ENCODE data around the gene AGBL3. TPM values are rescaled to one million over a fixed set of nuclear protein-coding genes. Genes with fewer than 3 reads are reported as not detected.
A peak's percentile ranks its signal among the peaks of the same experiment; 100 is the strongest.

Gene AGBL3
- polyA plus RNA-seq, 3 donors: 0.03 to 0.20 (median 0.12) TPM

GRCh38 chr7:135184254-135184841 is 198.0 kb downstream of the AGBL3 start:
- Histone ChIP-seq H3K27ac (ENCODE audit: low read depth in 1 of 2, low read length in 2 of 2) (no peak overlapping the region), H3K36me3 (replicated peaks in 1 of 2; ENCODE audit: control insufficient read depth in 1 of 2, insufficient read depth in 2 of 2, low read length in 2 of 2) (peaks cover 65 to 85% of the 10 kb centered on the region in 2 donors), H3K4me3 (replicated peaks in 1 of 3; ENCODE audit: low read depth in 2 of 3, low read length in 3 of 3) (no peak overlapping the region), H3K4me2 (replicated peaks; ENCODE audit: extremely low read depth, low read length, poor library complexity, severe bottlenecking) (no peak overlapping the region), H3K79me2 (ENCODE audit: insufficient read depth, low read length) (no peaks in the 10 kb centered on the region), H3K4me1 (ENCODE audit: control insufficient read depth in 1 of 2, insufficient read depth in 2 of 2, low read length in 2 of 2) (no peaks in the 10 kb centered on the region), H2AFZ (ENCODE audit: insufficient read depth, low read depth, low read length, poor library complexity, severe bottlenecking) (no peak overlapping the region), H3K9me3 (replicated peaks in 1 of 2; ENCODE audit: control insufficient read depth in 1 of 2, insufficient read depth in 1 of 2, low read length in 2 of 2) (peaks cover 42 to 45% of the 10 kb centered on the region in 2 donors), H4K20me1 (ENCODE audit: insufficient read depth, low read length) (no peaks in the 10 kb centered on the region), H3K9ac (ENCODE audit: insufficient read depth, low read length, poor library complexity, severe bottlenecking) (no peak overlapping the region), H3K27me3 (ENCODE audit: control insufficient read depth in 2 of 2, insufficient read depth in 2 of 2, low read length in 2 of 2) (no peaks in the 10 kb centered on the region)
- Mint-ChIP-seq H3K4me1 (no peaks in the 10 kb centered on the region), H3K27ac (peak overlapping the region in 1 of 7 donors; percentile 11), H3K27me3 (ENCODE audit: low read depth in 3 of 3) (no peaks in the 10 kb centered on the region), H3K9me3 (peaks cover 33 to 49% (median 48%) of the 10 kb centered on the region in 7 donors), H3K36me3 (peaks cover 79 to 80% of the 10 kb centered on the region in 2 donors), H3K4me3 (no peak overlapping the region)
- TF ChIP-seq CTCF (IDR thresholded peaks at IDR 0.05): no peak
- WGBS (ENCODE audit: insufficient coverage): 100% methylated on average over 1 of the region's 5 CpGs
- intact Hi-C loops (cut with micrococcal nuclease): no loop called here
- DNase-seq: no peak

Other genes starting within 250 kb of the AGBL3 start
- gene CALD1, start 206.9 kb upstream of the AGBL3 start, polyA plus RNA-seq: under 1 TPM in 1 of 3 donors, not detected in 2; 0.18 TPM
- 10 to 100 TPM in 2 of 3 donors, 1 to 10 TPM in 1; 2.9 to 14.7 (median 10.6) TPM for gene TMEM140, start 161.6 kb downstream of the AGBL3 start, polyA plus RNA-seq
- gene CYREN, start 184.2 kb downstream of the AGBL3 start, polyA plus RNA-seq: 10 to 100 TPM; 20.6 to 47.4 (median 40.1) TPM
- gene WDR91, start 225.0 kb downstream of the AGBL3 start, polyA plus RNA-seq: 10 to 100 TPM in 1 of 3 donors, 1 to 10 TPM in 2; 2.5 to 35.0 (median 3.9) TPM
- not detected for gene STRA8, start 247.3 kb downstream of the AGBL3 start, polyA plus RNA-seq